Right cardiac atrium (tissue), 5 donors: ENCODE measurements around the gene TRIM5. TPM values are rescaled to one million over a fixed set of nuclear protein-coding genes. Genes with fewer than 3 reads are reported as not detected.
A peak's percentile ranks its signal among the peaks of the same experiment; 100 is the strongest.
"Not testable (repeated sequence)": the region's sequence is repeated elsewhere in the genome, so short reads cannot be mapped to it uniquely, and the experiment has no call there.

Source experiments
- ATAC-seq, 2 donors: fragments of 200-7000 bp; cut with Tn5 transposase; one replicate each; pipeline versions ENCODE4 v1.8.0 to v1.9.1; 2020; ENCODE audit warnings: moderate library complexity in 2 of 2, mild to moderate bottlenecking in 1 of 2
- DNase-seq, 3 donors: peaks; one replicate each; pipeline ENCODE4 v3.0.0-alpha.2; 2020
- H3K27ac ChIP-seq: one replicate; pipeline ENCODE4 v1.5.1; 2013; ENCODE audit warnings: mild to moderate bottlenecking, low read length, control low read depth, moderate library complexity
- H3K27me3 ChIP-seq: one replicate; pipeline ENCODE4 v1.6.1; 2013; ENCODE audit not compliant: control insufficient read depth, insufficient read depth
- H3K4me1 ChIP-seq: one replicate; pipeline ENCODE4 v1.6.1; 2013; ENCODE audit warnings: low read length; ENCODE audit not compliant: control insufficient read depth, insufficient read depth
- H3K4me3 ChIP-seq: one replicate; pipeline ENCODE4 v1.5.1; 2013; ENCODE audit warnings: low read length, control low read depth
- H3K9me3 ChIP-seq: one replicate; pipeline ENCODE4 v1.6.1; 2013; ENCODE audit warnings: low read length; ENCODE audit not compliant: control insufficient read depth
- WGBS: extraction: QIAGEN DNeasy Blood & Tissue Kit; methylation state at CpG from one replicate; pipeline ENCODE4 v1.1.7; 2013; 5-methylcytosine and 5-hydroxymethylcytosine counted together
- intact Hi-C, 4 donors: fragments of 100-400 bp; cut with DNase I; formaldehyde crosslinking; loops; one replicate each; pipeline versions ENCODE4 v1.11.0 to v1.14.0; 2022 to 2023
- polyA plus RNA-seq: library from polyadenylated mRNA; stranded (reverse); fragments of 200-250 nt; gene quantifications from one replicate; pipeline ENCODE4 v1.2.3, GENCODE V29; 2013
- total RNA-seq, 4 donors: library from RNA; stranded (reverse); fragmentation: NEBNext Ultra II Directional; extraction: Animal tissue kit (Norgen Biotek cat#: 25700); gene quantifications; one replicate each; pipeline ENCODE4 v1.2.1, GENCODE V29; 2021
- donor health status: healthy with polysubstance abuse.
- donor health status: DM: no; HTN: yes; CAD: no.
- donor health status: DM: no; HTN: no; CAD: no.
- donor health status: DM: no; HTN: yes; CAD: no; lungs with severe emphysema.
- donor health status: DM: yes; HTN: yes; CAD: no.

The TRIM5 gene
- total and polyA plus RNA-seq, 5 donors: 6.3 to 11.7 (median 8.9) TPM

DNA sequence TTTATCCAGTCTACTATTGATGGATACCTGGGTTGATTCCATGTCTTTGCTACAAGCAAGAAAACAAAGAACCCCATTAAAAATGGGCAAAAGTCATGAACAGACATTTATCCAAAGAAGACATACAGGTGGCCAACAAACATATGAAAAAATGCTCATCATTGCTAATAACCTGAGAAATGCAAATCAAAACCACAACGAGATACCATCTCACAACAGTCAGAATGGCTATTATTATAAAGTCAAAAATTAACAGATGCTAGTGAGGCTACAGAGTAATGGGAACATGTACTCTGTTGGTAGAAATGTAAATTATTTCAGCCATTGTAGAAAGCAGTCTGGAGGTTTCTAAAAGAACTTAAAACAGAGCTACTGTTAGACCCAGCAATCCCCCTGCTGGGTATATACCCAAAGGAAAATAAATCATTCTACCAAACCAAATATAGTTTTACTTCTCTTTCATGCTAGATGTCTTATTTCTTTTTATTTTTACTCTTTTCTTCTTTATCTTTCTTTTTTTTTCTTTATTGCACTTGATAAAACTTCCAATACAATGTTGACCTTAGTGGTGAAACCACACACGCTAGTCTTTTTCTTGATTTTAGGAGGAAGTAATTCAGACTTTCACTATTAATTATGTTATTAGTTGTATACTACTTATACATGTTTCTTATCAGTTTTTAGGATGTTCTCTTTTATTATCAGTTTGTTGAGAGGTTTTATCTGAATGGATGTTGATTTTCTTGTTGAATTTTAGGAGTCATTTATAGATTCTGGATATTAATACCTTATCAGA is 19.1 kb upstream of the TRIM5 start:
- no peak for DNase-seq
- no peak for ATAC-seq
- no peaks in the 10 kb centered on the region for H3K9me3 ChIP-seq
- no peaks in the 10 kb centered on the region for H3K4me1 ChIP-seq
- intact Hi-C loops: no loop called here
- H3K4me3 ChIP-seq: no peak overlapping the region
- H3K27ac ChIP-seq: no peak overlapping the region
- no peaks in the 10 kb centered on the region for H3K27me3 ChIP-seq
- WGBS: 92% methylated on average over 2 of the region's 2 CpGs

DNA sequence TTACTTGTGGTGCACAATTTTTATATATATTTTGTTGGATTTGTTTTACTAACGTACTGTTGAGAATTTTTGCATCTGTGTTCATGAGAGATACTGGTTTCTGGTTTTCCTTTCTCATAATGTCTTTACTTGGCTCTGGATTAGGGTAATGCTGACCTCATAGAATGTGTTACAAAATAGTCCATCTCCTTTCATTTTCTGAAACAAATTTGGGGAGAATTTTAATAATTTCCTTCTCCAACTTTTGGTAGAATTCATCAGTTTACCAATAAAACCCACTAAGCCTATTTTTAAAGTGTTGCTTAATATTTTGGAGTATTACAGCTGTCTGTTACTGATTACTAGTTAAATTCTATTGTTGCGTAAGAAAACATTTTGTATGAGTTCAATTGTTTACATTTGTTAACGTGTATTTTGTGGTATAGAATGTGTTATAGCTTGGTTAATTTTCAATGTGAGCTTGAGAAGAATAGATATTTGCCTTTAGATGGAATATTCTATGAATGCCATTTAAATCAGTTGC is 16.2 kb upstream of the TRIM5 start:
- WGBS: 53% methylated on average over 3 of the region's 3 CpGs
- H3K27me3 ChIP-seq: no peaks in the 10 kb centered on the region
- H3K4me3 ChIP-seq: no peak overlapping the region
- no peaks in the 10 kb centered on the region for H3K4me1 ChIP-seq
- ATAC-seq (no peak), DNase-seq (no peak)
- intact Hi-C loops: no loop called here
- no peak overlapping the region for H3K27ac ChIP-seq
- no peaks in the 10 kb centered on the region for H3K9me3 ChIP-seq

DNA sequence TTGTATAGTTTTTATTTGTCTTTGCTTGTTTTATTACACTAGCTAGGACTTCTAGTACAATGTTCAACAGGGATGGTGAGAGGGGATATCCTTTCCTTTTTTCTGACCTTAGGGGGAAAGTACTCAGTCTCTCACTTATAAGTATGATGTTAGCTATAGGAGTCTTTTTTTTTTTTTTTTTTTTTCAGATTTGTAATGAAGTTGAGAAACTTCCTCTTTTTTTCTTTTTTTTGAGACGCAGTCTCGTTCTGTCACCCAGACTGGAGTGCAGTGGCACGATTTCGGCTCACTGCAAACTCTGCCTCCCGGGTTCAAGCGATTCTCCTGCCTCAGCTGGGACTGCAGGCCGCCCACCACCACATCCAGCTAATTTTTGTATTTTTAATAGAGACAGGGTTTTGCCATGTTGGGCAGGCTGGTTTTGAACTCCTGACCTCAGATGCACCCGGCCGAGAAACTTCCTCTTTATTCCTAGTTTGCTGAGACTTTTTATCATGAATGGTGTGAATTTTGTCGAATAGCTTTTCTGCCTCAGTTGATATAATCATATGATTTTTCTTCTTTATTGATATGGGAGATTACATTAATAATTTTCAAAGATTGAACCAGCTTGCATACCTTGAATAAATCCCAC is 15.7 kb upstream of the TRIM5 start:
- WGBS: 80% methylated on average over 10 of the region's 10 CpGs
- Histone ChIP-seq H3K27me3 (no peaks in the 10 kb centered on the region), H3K4me3 (no peak overlapping the region), H3K27ac (no peak overlapping the region), H3K9me3 (no peaks in the 10 kb centered on the region), H3K4me1 (no peaks in the 10 kb centered on the region)
- ATAC-seq (no peak), DNase-seq (no peak)
- intact Hi-C loops: no loop called here

DNA sequence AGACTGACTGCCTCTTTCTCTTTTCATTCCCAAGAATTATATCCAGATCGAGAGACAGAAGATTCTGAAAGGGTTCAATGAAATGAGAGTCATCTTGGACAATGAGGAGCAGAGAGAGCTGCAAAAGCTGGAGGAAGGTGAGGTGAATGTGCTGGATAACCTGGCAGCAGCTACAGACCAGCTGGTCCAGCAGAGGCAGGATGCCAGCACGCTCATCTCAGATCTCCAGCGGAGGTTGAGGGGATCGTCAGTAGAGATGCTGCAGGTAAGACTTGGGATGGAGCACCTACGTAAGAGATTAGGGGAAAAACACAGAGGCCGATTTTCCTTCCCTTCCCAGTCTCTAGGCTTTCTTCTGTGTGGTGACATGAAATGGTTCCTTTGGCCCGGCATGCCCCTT is 13.4 kb upstream of the TRIM5 start:
- no peaks in the 10 kb centered on the region for H3K4me1 ChIP-seq
- 92% methylated on average over 7 of the region's 7 CpGs for WGBS
- DNase-seq: no peak
- H3K9me3 ChIP-seq: no peaks in the 10 kb centered on the region
- intact Hi-C loops: no loop called here
- H3K27me3 ChIP-seq: no peaks in the 10 kb centered on the region
- no peak for ATAC-seq
- no peak overlapping the region for H3K27ac ChIP-seq
- H3K4me3 ChIP-seq: no peak overlapping the region

DNA sequence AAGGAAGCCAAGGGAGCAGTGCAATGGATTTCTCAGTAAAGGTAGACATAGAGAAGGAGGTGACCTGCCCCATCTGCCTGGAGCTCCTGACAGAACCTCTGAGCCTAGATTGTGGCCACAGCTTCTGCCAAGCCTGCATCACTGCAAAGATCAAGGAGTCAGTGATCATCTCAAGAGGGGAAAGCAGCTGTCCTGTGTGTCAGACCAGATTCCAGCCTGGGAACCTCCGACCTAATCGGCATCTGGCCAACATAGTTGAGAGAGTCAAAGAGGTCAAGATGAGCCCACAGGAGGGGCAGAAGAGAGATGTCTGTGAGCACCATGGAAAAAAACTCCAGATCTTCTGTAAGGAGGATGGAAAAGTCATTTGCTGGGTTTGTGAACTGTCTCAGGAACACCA is 11.3 kb upstream of the TRIM5 start:
- Histone ChIP-seq H3K27me3 (no peaks in the 10 kb centered on the region), H3K27ac (no peak overlapping the region), H3K4me1 (no peaks in the 10 kb centered on the region), H3K9me3 (no peaks in the 10 kb centered on the region), H3K4me3 (no peak overlapping the region)
- DNase-seq (no peak), ATAC-seq (no peak)
- 41% methylated on average over 2 of the region's 2 CpGs for WGBS
- intact Hi-C loops: no loop called here

DNA sequence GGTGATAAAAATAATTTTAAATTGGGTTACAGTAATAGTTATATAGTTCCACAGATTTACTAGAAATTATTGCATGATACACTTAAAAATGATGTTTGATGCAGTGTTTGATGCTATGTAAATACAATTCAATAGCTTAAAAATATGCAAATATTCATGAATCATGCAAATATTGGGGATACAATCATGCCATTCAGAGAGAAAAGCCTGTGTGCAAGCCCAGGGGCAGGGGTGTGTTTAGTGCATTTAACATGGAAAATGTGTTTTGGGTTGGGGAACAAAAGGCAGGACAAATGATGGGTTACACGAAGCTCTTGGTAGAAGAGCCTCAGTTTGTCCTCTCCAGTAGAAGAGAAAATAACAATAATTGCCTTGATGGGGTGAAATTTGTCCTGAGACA is 10.7 kb upstream of the TRIM5 start:
- H3K27ac ChIP-seq: no peak overlapping the region
- ATAC-seq (no peak), DNase-seq (no peak)
- no peak overlapping the region for H3K4me3 ChIP-seq
- H3K9me3 ChIP-seq: no peaks in the 10 kb centered on the region
- no peaks in the 10 kb centered on the region for H3K4me1 ChIP-seq
- intact Hi-C loops: no loop called here
- no peaks in the 10 kb centered on the region for H3K27me3 ChIP-seq
- WGBS: 79% methylated on average over 1 of the region's 1 CpG

DNA sequence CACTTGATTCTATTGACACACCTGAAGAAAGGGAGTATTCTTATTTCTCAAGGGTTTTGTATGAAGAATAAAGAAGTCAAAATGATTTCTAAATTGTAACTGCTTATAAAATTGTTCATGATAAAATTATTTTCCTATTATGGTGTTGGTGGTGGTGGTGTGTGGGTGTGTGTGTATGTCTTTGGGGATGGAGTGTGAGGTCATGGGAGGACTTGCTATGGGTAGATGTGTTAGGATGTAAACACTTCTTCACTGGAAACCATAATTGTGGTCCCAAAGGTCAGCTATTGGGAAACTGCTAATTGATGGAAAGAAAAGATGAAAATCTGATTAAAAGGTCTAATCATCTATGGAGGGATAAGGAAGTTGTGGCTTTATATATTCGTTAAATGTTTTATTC is 9.8 kb upstream of the TRIM5 start:
- no peak for ATAC-seq
- Histone ChIP-seq H3K9me3 (no peaks in the 10 kb centered on the region), H3K27me3 (no peaks in the 10 kb centered on the region), H3K4me3 (no peak overlapping the region), H3K4me1 (no peaks in the 10 kb centered on the region), H3K27ac (no peak overlapping the region)
- intact Hi-C loops: no loop called here
- no peak for DNase-seq
- WGBS: 86% methylated on average over 1 of the region's 1 CpG

DNA sequence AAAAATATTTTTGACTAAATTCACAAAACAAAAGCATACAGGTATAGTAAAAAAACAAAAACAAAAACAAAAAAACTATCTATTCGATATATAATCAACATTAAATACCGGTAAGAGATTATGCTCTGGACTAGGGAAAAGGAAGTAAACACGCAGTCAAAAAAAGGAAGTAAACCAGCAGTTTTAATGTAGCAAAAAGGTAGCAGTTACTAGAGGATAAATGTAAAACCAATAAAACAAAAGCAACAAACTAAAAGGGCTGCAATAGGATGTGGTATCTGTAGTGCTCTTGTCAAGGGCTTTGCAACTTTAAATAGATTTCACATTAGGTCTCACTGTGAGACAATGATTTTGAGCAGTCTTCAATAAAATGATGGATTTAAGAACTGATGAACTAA is 7.1 kb upstream of the TRIM5 start:
- H3K27ac ChIP-seq: no peak overlapping the region
- peak overlapping the region; percentile 83 for H3K4me3 ChIP-seq
- H3K9me3 ChIP-seq: no peaks in the 10 kb centered on the region
- ATAC-seq (no peak), DNase-seq (no peak)
- 58% methylated on average over 3 of the region's 3 CpGs for WGBS
- H3K4me1 ChIP-seq: no peaks in the 10 kb centered on the region
- intact Hi-C loops: no loop called here
- no peaks in the 10 kb centered on the region for H3K27me3 ChIP-seq

DNA sequence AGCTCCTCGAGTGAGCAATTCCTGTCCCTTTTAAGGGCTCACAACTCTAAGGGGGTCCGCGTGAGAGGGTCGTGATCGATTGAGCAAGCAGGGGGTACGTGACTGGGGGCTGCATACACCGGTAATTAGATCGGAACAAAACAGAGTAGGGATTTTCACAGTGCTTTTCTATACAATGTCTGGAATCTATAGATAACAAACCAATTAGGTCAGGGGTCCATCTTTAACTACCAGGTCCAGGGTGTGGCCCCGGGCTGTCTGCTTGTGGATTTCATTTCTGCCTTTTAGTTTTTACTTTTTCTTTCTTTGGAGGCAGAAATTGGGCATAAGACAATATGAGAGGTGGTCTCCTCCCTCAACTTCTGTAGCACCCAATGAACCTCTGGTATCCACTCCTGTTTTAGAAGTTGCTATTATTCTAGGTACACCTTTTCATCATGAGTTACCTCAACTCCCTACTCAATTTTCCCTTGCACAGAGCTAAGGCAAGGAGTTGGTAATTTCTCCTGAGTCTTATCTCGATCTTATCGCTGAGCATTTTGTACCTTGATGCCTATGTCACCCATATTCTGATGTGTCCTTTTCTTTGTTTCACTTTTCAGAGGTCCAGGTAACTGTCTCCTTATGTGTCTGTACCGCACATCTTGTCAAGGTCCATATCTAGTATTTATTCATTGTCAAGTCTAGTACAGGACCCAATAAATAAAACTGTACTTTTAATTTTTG is 6.5 kb upstream of the TRIM5 start:
- H3K4me1 ChIP-seq, intact Hi-C loops, DNase-seq, ATAC-seq, H3K9me3 ChIP-seq, H3K27me3 ChIP-seq: not testable (repeated sequence)
- Histone ChIP-seq H3K4me3 (peak overlapping the region; percentile 83), H3K27ac (peak overlapping the region; percentile 94)
- WGBS: 55% methylated on average over 12 of the region's 12 CpGs

DNA sequence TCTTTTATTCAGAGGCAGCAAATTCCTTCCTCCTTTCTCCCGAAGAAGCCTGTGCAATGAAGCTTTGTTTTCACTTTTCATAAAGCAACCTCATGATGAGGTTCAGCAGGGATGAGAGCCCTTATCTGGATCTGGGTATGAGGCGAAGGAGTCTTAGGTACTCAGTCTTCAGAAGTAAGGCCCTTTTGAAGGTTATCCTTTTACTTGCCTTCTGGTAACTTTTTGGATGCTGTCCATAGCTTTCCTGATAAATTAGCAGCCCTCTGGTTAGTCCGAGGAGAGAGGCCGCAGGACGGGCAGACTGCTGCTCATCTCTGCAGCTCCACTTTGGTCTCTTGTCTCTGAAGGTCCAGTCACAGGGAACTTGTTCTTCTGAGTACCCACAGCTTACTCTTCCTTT is 5.9 kb upstream of the TRIM5 start:
- Histone ChIP-seq H3K4me1 (no peaks in the 10 kb centered on the region), H3K4me3 (peak overlapping the region; percentile 83), H3K27ac (peak overlapping the region; percentile 94), H3K9me3 (no peaks in the 10 kb centered on the region), H3K27me3 (no peaks in the 10 kb centered on the region)
- peak in 1 of 3 donors; percentile 48 for DNase-seq
- intact Hi-C loops: no loop called here
- WGBS: 18% methylated on average over 5 of the region's 5 CpGs
- ATAC-seq: peak; percentile 18 to 60

DNA sequence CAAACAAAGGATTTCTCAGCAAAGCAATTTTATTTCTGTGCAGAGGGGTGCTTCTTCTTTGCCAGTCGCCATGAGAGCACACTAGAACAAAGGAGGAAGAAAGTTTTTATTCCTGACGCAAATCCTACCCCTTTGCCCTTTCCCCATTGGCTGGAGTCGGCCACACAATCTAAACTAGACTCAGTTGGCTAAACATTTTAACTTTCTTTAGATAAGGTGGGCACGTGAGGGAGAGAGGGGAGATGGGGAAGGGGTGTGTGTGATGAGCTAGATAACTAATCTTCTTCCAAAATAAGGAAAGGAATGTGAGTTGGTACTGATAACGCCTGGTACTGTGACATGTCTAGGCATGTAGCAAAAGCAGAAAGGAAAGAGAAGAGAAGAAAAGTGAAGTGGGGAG is 5.3 kb upstream of the TRIM5 start:
- intact Hi-C loops: no loop called here
- Histone ChIP-seq H3K27me3 (no peaks in the 10 kb centered on the region), H3K27ac (peak overlapping the region; percentile 99), H3K4me1 (no peaks in the 10 kb centered on the region), H3K4me3 (peak overlapping the region; percentile 83), H3K9me3 (no peaks in the 10 kb centered on the region)
- ATAC-seq: peak; percentile 85 to 86
- 16% methylated on average over 5 of the region's 5 CpGs for WGBS
- peak in 1 of 3 donors; percentile 47 for DNase-seq
